ENCODE measurements around the gene LRPAP1.

DNA sequence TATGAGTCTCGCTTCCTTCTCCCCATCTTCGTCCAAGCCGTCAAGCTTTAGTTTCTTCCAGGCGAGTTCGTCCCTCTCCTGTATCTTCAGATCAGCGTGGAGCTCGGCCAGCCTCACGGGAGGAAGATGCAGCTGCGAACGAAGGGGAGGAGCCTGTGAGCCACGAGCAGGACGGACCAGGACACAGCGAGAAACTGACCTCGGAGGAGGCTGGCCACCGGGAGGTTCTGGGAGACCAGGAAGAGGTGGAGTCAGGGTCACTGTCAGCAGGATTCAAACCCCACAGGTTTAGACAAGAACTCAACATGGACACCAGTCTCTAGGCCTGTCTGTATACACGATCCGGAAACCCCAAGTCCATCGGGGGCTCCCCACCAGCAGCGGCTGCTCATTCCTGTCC is 7.3 kb downstream of the LRPAP1 start:
- TF ChIP-seq CTCF (IDR thresholded peaks at IDR 0.05) (no peak), POLR2A (IDR thresholded peaks at IDR 0.05) (no peak)

Data from body of pancreas (tissue), 4 donors.